ENCODE data around the gene BICD1. TPM values are rescaled to one million over a fixed set of nuclear protein-coding genes. Genes with fewer than 3 reads are reported as not detected.
A peak's percentile ranks its signal among the peaks of the same experiment; 100 is the strongest.

Gene BICD1
- polyA plus RNA-seq, 1 of the 3 experiments (the other 2 are of a cell fraction), result 12.1 TPM

- DNase-seq, result peak; percentile 44
- CTCF ChIA-PET, result interaction anchor here (1.0 to 2.4 kb wide), 6 partner anchors 9 to 243 kb away, joined by 3 to 10 read pairs (median 5); no protein-coding TSS in a partner anchor
- peak overlapping the region; percentile 45; the same call in 1 of the 2 replicates for H3K4me2 ChIP-seq
- peak; percentile 36; the same call in 1 of the 2 replicates for TF ChIP-seq YY1 (IDR thresholded peaks at IDR 0.05; ENCODE audit: low read depth)
- peak; percentile 59 for TF ChIP-seq CHD2 (IDR thresholded peaks at IDR 0.05; ENCODE audit: low read length, partially characterized antibody)
- peak; percentile 52; the same call in 1 of the 2 replicates for TF ChIP-seq NFIC (IDR thresholded peaks at IDR 0.05; ENCODE audit: borderline replicate concordance)
- no peak; the same call in 1 of the 2 replicates for TF ChIP-seq RAD21 (IDR thresholded peaks at IDR 0.05; ENCODE audit: low read length)
- peak; percentile 96 for TF ChIP-seq TCF12 (IDR thresholded peaks at IDR 0.05)
- TF ChIP-seq, protein P1, sequence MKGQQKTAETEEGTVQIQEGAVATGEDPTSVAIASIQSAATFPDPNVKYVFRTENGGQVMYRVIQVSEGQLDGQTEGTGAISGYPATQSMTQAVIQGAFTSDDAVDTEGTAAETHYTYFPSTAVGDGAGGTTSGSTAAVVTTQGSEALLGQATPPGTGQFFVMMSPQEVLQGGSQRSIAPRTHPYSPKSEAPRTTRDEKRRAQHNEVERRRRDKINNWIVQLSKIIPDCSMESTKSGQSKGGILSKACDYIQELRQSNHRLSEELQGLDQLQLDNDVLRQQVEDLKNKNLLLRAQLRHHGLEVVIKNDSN (IDR thresholded peaks at IDR 0.05; ENCODE audit: borderline replicate concordance, low read depth), result no peak
- TF ChIP-seq RXRA (IDR thresholded peaks at IDR 0.05; ENCODE audit: borderline replicate concordance, low read depth), result peak; percentile 49; the same call in 1 of the 2 replicates
- no peak for TF ChIP-seq FOXM1 (IDR thresholded peaks at IDR 0.05; ENCODE audit: low read depth)
- TF ChIP-seq, protein P2, sequence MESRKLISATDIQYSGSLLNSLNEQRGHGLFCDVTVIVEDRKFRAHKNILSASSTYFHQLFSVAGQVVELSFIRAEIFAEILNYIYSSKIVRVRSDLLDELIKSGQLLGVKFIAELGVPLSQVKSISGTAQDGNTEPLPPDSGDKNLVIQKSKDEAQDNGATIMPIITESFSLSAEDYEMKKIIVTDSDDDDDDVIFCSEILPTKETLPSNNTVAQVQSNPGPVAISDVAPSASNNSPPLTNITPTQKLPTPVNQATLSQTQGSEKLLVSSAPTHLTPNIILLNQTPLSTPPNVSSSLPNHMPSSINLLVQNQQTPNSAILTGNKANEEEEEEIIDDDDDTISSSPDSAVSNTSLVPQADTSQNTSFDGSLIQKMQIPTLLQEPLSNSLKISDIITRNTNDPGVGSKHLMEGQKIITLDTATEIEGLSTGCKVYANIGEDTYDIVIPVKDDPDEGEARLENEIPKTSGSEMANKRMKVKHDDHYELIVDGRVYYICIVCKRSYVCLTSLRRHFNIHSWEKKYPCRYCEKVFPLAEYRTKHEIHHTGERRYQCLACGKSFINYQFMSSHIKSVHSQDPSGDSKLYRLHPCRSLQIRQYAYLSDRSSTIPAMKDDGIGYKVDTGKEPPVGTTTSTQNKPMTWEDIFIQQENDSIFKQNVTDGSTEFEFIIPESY (IDR thresholded peaks at IDR 0.05; ENCODE audit: borderline replicate concordance, low read depth), result no peak
- TF ChIP-seq, protein P3, sequence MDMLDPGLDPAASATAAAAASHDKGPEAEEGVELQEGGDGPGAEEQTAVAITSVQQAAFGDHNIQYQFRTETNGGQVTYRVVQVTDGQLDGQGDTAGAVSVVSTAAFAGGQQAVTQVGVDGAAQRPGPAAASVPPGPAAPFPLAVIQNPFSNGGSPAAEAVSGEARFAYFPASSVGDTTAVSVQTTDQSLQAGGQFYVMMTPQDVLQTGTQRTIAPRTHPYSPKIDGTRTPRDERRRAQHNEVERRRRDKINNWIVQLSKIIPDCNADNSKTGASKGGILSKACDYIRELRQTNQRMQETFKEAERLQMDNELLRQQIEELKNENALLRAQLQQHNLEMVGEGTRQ (IDR thresholded peaks at IDR 0.05; ENCODE audit: borderline replicate concordance, low read depth, low read length), result no peak
- TF ChIP-seq EP300 (IDR thresholded peaks at IDR 0.05; ENCODE audit: borderline replicate concordance in 1 of 2, low read depth in 1 of 2, low read length in 1 of 2), result peak; percentile 71 to 96; a peak in 3 of 4 replicates
- peak; percentile 69; the same call in 1 of the 2 replicates for TF ChIP-seq POLR2AphosphoS5 (IDR thresholded peaks at IDR 0.05; ENCODE audit: low read depth, low read length)
- no peak for TF ChIP-seq IRF3 (IDR thresholded peaks at IDR 0.05; ENCODE audit: low read depth, low read length)
- no peak; the same call in 1 of the 2 replicates for TF ChIP-seq RFX5 (IDR thresholded peaks at IDR 0.05; ENCODE audit: low read length)
- no peak for TF ChIP-seq ELF1 (IDR thresholded peaks at IDR 0.05)
- TF ChIP-seq, protein P4, sequence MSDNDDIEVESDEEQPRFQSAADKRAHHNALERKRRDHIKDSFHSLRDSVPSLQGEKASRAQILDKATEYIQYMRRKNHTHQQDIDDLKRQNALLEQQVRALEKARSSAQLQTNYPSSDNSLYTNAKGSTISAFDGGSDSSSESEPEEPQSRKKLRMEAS (IDR thresholded peaks at IDR 0.05; ENCODE audit: low read depth), result no peak
- TF ChIP-seq MXI1 (IDR thresholded peaks at IDR 0.05; ENCODE audit: low read depth, low read length), result no peak
- TF ChIP-seq TEAD4 (IDR thresholded peaks at IDR 0.05; ENCODE audit: borderline replicate concordance, insufficient read depth), result peak; percentile 76
- TF ChIP-seq PBX3 (IDR thresholded peaks at IDR 0.05), result peak; percentile 80
- TF ChIP-seq MEF2A (IDR thresholded peaks at IDR 0.05; ENCODE audit: borderline replicate concordance, low read depth), result peak; percentile 41; the same call in 1 of the 2 replicates
- TF ChIP-seq SMC3 (IDR thresholded peaks at IDR 0.05; ENCODE audit: low read depth, low read length), result no peak
- peak; percentile 76 for TF ChIP-seq JUND (IDR thresholded peaks at IDR 0.05)
- no peak for TF ChIP-seq SIN3A (IDR thresholded peaks at IDR 0.05; ENCODE audit: borderline replicate concordance, low read depth, low read length)
- TF ChIP-seq RCOR1 (IDR thresholded peaks at IDR 0.05; ENCODE audit: low read length), result 0 out of 2 replicates have a peak, but pooled peaks have one; percentile 75
- TF ChIP-seq GABPA (IDR thresholded peaks at IDR 0.05; ENCODE audit: low read depth), result peak; percentile 34; the same call in 1 of the 2 replicates
- TF ChIP-seq NRF1 (IDR thresholded peaks at IDR 0.05; ENCODE audit: low read depth, low read length), result no peak
- TF ChIP-seq FOXJ3 (CRISPR knock-in tag; IDR thresholded peaks at IDR 0.05), result peak; percentile 32; the same call in 1 of the 2 replicates
- no peak for TF ChIP-seq TAF1 (IDR thresholded peaks at IDR 0.05; ENCODE audit: borderline replicate concordance, low read depth, low read length)
Observed at GRCh38 chr12:32069071-32069470, 37.6 kb upstream of the BICD1 start.

More at GRCh38 chr12:32069071-32069470, 37.6 kb upstream of the BICD1 start:
- H3K9me3 ChIP-seq, result no peaks in the 10 kb centered on the region; the same call in 1 of the 2 replicates
- POLR2A ChIA-PET, result interaction anchor here (1.1 kb wide), 1 partner anchor 20 kb away, joined by 5 read pairs; no protein-coding TSS in a partner anchor
- H2AFZ ChIP-seq (ENCODE audit: low read depth), result peak overlapping the region; percentile 16; the same call in 1 of the 2 replicates
- no peaks in the 10 kb centered on the region for H3K9me2 ChIP-seq
- H4K20me1 ChIP-seq (ENCODE audit: insufficient read depth), result no peaks in the 10 kb centered on the region
- H3K4me1 ChIP-seq (ENCODE audit: control insufficient read depth in 1 of 2, insufficient read depth in 2 of 2, low read depth in 1 of 2, low read length in 1 of 2), result peaks cover 5 to 16% of the 10 kb centered on the region in 2 experiments
- H3K9ac ChIP-seq, result no peak overlapping the region
- no peaks in the 10 kb centered on the region for H3K36me3 ChIP-seq (replicated peaks in 1 of 2; ENCODE audit: control insufficient read depth in 1 of 2, insufficient read depth in 2 of 2, low read length in 1 of 2)
- no peaks in the 10 kb centered on the region for H3K27me3 ChIP-seq (ENCODE audit: insufficient read depth)
- WGBS (ENCODE audit: low lambda C conversion rate), result 9% methylated on average over 3 of the region's 3 CpGs
- H3K79me2 ChIP-seq (ENCODE audit: insufficient read depth), result no peaks in the 10 kb centered on the region
- peak overlapping the region; percentile 64 to 74; a peak in 3 of 4 replicates for H3K27ac ChIP-seq (ENCODE audit: low read depth in 2 of 2, low read length in 1 of 2)
- no peak overlapping the region for H3K4me3 ChIP-seq (ENCODE audit: low read depth in 2 of 2, low read length in 1 of 2)
- peaks cover 20% of the 10 kb centered on the region for H3F3A ChIP-seq (replicated peaks; ENCODE audit: insufficient read depth)
